Vagina (tissue), 2 donors: ENCODE results near the gene GRM7.

Source experiments
- CTCF ChIP-seq, 3 experiments: fragments of 450-650 bp in 2 of 3; fragments of 200-600 bp in 1 of 3; sonication (generic) in 1 of 3; IDR thresholded peaks; one replicate each; pipeline ENCODE4 v1.5.1; 2017 to 2019; ENCODE audit warnings: antibody characterized with exemption in 3 of 3, mild to moderate bottlenecking in 2 of 3, moderate library complexity in 2 of 3
- POLR2A ChIP-seq, 2 donors: fragments of 450-650 bp; IDR thresholded peaks; one replicate each; pipeline ENCODE4 v1.6.1; 2017; ENCODE audit warnings: antibody characterized with exemption in 2 of 2, mild to moderate bottlenecking in 2 of 2, moderate library complexity in 2 of 2

- TF ChIP-seq CTCF (IDR thresholded peaks at IDR 0.05) (no peak), POLR2A (IDR thresholded peaks at IDR 0.05) (no peak)
These were observed 111.0 kb downstream of the GRM7 start for GRCh38 chr3:6971933-6972332.
